NB4 (cell line): ENCODE data around the gene C1QB.
"Not testable (repeated sequence)": the region's sequence is repeated elsewhere in the genome, so short reads cannot be mapped to it uniquely, and the experiment has no call there.

ENCODE experiments used
- DNase-seq: peaks from one replicate; pipeline ENCODE4 v3.0.0; 2010; ENCODE audit warnings: low read depth
- H3K4me3 ChIP-seq: one replicate; pipeline ENCODE4 v1.5.1; 2011; ENCODE audit warnings: mild to moderate bottlenecking, low read depth, low read length, moderate library complexity
- CTCF ChIP-seq: IDR thresholded peaks from one replicate; pipeline ENCODE4 v1.5.1; 2012; ENCODE audit warnings: low read depth, low read length
- MAX ChIP-seq: IDR thresholded peaks from 2 replicates; pipeline ENCODE4 v1.6.1; 2011; ENCODE audit warnings: low read depth, low read length
- MYC ChIP-seq: IDR thresholded peaks from 2 replicates; pipeline ENCODE4 v1.6.1; 2011; ENCODE audit warnings: low read depth, low read length
- POLR2A ChIP-seq: IDR thresholded peaks from 2 replicates; pipeline ENCODE4 v1.6.1; 2011; ENCODE audit warnings: mild to moderate bottlenecking; ENCODE audit not compliant: insufficient read length; ENCODE audit errors: extremely low read depth

C1QB gene

GRCh38 chr1:22671999-22672398, 19.0 kb downstream of the C1QB start:
- H3K4me3 ChIP-seq: no peak overlapping the region
- TF ChIP-seq MYC: no peak
- no peak for DNase-seq

- peak; percentile 38 for DNase-seq
- TF ChIP-seq POLR2A (no peak), CTCF (peak; percentile 49)
- H3K4me3 ChIP-seq: no peak overlapping the region
Measured at GRCh38 chr1:22673486-22674409, 20.7 kb downstream of the C1QB start.

GRCh38 chr1:22674410-22674749, 21.3 kb downstream of the C1QB start:
- DNase-seq: no peak
- no peak overlapping the region for H3K4me3 ChIP-seq

GRCh38 chr1:22676151-22676550, 23.1 kb downstream of the C1QB start:
- H3K4me3 ChIP-seq, DNase-seq: not testable (repeated sequence)

More at GRCh38 chr1:22674410-22674749, 21.3 kb downstream of the C1QB start:
- TF ChIP-seq POLR2A: no peak
- no peak for TF ChIP-seq CTCF
- no peak for TF ChIP-seq MAX
- no peak for TF ChIP-seq MYC

GRCh38 chr1:22676916-22677583, 24.0 kb downstream of the C1QB start:
- TF ChIP-seq CTCF (no peak), MAX (no peak), POLR2A (no peak), MYC (no peak)
- DNase-seq: no peak
- H3K4me3 ChIP-seq: no peak overlapping the region

GRCh38 chr1:22677931-22678896, 25.2 kb downstream of the C1QB start:
- TF ChIP-seq MAX (no peak), MYC (no peak), POLR2A (no peak), CTCF (no peak)
- DNase-seq: no peak
- H3K4me3 ChIP-seq: no peak overlapping the region
